DOHH2 (cell line): ENCODE results near the gene HIF3A.

Source experiments
- H3F3A ChIP-seq: fragments of 200-600 bp; sonication (generic), shearing (Covaris generic); 2 replicates; pipeline ENCODE4 v1.6.0; 2016; ENCODE audit warnings: antibody characterized with exemption, mild to moderate bottlenecking; ENCODE audit not compliant: control insufficient read depth, insufficient read depth
- H3K27ac ChIP-seq: fragments of 200-600 bp; sonication (generic); 2 replicates; pipeline ENCODE4 v1.5.1; 2014; ENCODE audit warnings: low read depth, mild to moderate bottlenecking, low read length, moderate library complexity
- H3K27me3 ChIP-seq: fragments of 200-600 bp; sonication (generic); 2 replicates; pipeline ENCODE4 v1.6.1; 2014; ENCODE audit warnings: mild to moderate bottlenecking, low read length, mixed read lengths; ENCODE audit not compliant: control insufficient read depth
- H3K36me3 ChIP-seq: fragments of 200-600 bp; sonication (generic); 2 replicates; pipeline ENCODE4 v1.6.1; 2014; ENCODE audit warnings: mild to moderate bottlenecking, low read length, moderate library complexity, mixed read lengths; ENCODE audit not compliant: control insufficient read depth
- H3K4me1 ChIP-seq: fragments of 200-600 bp; sonication (generic); 2 replicates; pipeline ENCODE4 v1.6.1; 2014; ENCODE audit warnings: mild to moderate bottlenecking, low read length, mixed read lengths; ENCODE audit not compliant: control insufficient read depth
- H3K4me2 ChIP-seq: fragments of 200-600 bp; sonication (generic); 2 replicates; pipeline ENCODE4 v1.6.0; 2014; ENCODE audit warnings: mild to moderate bottlenecking, low read length, moderate library complexity
- H3K4me3 ChIP-seq: fragments of 200-600 bp; sonication (generic); 2 replicates; pipeline ENCODE4 v1.5.1; 2014; ENCODE audit warnings: mild to moderate bottlenecking, low read length, mixed read lengths
- H3K79me2 ChIP-seq: fragments of 200-600 bp; sonication (generic); 2 replicates; pipeline ENCODE4 v1.6.1; 2014; ENCODE audit warnings: mild to moderate bottlenecking, low read length, mixed read lengths; ENCODE audit not compliant: control insufficient read depth
- H3K9me2 ChIP-seq: fragments of 200-600 bp; sonication (generic); replicated peaks from 2 replicates; pipeline ENCODE4 v1.6.1; 2014; ENCODE audit warnings: mild to moderate bottlenecking, low read length, mixed read lengths; ENCODE audit not compliant: control insufficient read depth
- H3K9me3 ChIP-seq: fragments of 200-600 bp; sonication (generic); 2 replicates; pipeline ENCODE4 v1.6.1; 2014; ENCODE audit warnings: antibody characterized with exemption, low read length, mixed read lengths; ENCODE audit not compliant: control insufficient read depth, insufficient read depth
- H4K20me1 ChIP-seq: fragments of 200-600 bp; sonication (generic); 2 replicates; pipeline ENCODE4 v1.6.0; 2014; ENCODE audit warnings: low read depth, mild to moderate bottlenecking, antibody characterized with exemption, low read length, moderate library complexity; ENCODE audit not compliant: control insufficient read depth, insufficient read depth
- EZH2phosphoT487 ChIP-seq: fragments of 200-600 bp; sonication (generic); IDR thresholded peaks from 2 replicates; pipeline ENCODE4 v1.6.1; 2017; ENCODE audit warnings: borderline replicate concordance, mild to moderate bottlenecking, antibody characterized with exemption, low read length, moderate library complexity, mixed read lengths
- TF ChIP-seq, protein P1 (sequence below): fragments of 200-600 bp; sonication (generic); IDR thresholded peaks from one replicate; pipeline ENCODE4 v1.5.1; 2014; ENCODE audit warnings: antibody characterized with exemption, mild to moderate bottlenecking, low read depth, low read length; ENCODE audit not compliant: poor library complexity, severe bottlenecking

Gene HIF3A

DNA sequence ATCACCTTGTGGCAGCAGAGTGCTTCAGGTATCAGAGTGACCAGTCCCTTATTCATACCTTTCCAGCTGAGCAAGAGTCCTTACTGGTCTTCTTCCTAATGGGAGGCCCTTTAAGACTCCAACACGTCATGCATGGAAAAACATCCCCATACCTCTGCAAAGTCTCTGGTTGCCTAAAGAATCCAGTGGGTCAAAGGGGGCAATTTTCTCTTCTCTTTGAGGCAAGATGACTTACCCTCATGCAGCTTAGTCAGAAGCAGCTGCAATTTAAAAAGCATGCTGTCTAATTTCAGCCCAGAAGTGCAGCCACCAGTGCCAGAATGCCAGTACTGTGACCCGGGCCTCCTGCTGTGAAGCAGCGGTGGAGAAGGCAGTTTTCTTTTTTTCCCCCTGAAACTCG, 68.7 kb downstream of the HIF3A start:
- Histone ChIP-seq H3K9me2 (no peaks in the 10 kb centered on the region), H3K27ac (no peak overlapping the region), H3K36me3 (peaks cover 65% of the 10 kb centered on the region), H3F3A (no peaks in the 10 kb centered on the region), H3K4me2 (no peak overlapping the region), H3K4me3 (no peak overlapping the region), H3K79me2 (peaks cover 82% of the 10 kb centered on the region), H4K20me1 (peaks cover 12% of the 10 kb centered on the region), H3K9me3 (no peaks in the 10 kb centered on the region), H3K27me3 (no peaks in the 10 kb centered on the region), H3K4me1 (peaks cover 9% of the 10 kb centered on the region)
- no peak for TF ChIP-seq EZH2phosphoT487
- TF ChIP-seq, protein P1, sequence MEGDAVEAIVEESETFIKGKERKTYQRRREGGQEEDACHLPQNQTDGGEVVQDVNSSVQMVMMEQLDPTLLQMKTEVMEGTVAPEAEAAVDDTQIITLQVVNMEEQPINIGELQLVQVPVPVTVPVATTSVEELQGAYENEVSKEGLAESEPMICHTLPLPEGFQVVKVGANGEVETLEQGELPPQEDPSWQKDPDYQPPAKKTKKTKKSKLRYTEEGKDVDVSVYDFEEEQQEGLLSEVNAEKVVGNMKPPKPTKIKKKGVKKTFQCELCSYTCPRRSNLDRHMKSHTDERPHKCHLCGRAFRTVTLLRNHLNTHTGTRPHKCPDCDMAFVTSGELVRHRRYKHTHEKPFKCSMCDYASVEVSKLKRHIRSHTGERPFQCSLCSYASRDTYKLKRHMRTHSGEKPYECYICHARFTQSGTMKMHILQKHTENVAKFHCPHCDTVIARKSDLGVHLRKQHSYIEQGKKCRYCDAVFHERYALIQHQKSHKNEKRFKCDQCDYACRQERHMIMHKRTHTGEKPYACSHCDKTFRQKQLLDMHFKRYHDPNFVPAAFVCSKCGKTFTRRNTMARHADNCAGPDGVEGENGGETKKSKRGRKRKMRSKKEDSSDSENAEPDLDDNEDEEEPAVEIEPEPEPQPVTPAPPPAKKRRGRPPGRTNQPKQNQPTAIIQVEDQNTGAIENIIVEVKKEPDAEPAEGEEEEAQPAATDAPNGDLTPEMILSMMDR, result no peak

DNA sequence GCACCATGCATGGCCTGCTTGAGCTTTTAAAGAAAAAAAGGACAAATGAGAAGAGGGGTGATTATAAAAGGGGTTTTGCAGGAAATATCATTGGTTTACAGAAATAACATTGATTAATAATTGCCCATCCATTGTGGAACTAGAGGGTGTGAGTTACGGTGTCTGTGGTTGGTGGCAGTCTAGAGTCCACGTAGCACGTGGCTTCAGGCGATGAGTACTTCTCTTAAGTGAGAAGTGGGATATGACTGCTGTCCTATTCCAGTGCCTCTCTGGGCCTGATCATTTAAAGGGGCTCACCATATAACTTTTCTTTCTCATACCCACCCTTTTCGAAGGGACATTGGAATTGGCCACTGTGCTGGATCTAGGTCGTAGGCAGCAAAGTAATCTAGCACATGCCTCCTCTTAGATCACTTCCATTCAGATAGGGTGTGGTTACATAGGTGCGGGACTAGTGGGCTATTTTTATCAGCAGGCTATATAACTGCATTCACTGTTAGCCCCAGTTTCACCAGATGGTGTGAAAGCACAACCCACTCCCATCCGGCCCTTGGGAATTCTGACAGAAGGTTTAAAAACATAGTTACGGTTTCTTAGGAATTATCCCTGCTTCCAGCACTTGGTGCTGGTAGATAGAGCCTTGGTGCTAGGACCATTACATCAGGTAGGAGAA, 69.9 kb downstream of the HIF3A start:
- H3K4me1 ChIP-seq, result peaks cover 3% of the 10 kb centered on the region; the same call in 1 of the 2 replicates
- no peak overlapping the region for H3K4me2 ChIP-seq
- H3K9me3 ChIP-seq, result no peaks in the 10 kb centered on the region
- no peak for TF ChIP-seq EZH2phosphoT487
- TF ChIP-seq, protein P1, result no peak
- H4K20me1 ChIP-seq, result peaks cover 12% of the 10 kb centered on the region
- H3K27me3 ChIP-seq, result no peaks in the 10 kb centered on the region
- H3K9me2 ChIP-seq, result no peaks in the 10 kb centered on the region
- H3K4me3 ChIP-seq, result no peak overlapping the region
- peaks cover 83% of the 10 kb centered on the region for H3K79me2 ChIP-seq
- H3K27ac ChIP-seq, result no peak overlapping the region
- H3F3A ChIP-seq, result no peaks in the 10 kb centered on the region
- peaks cover 68% of the 10 kb centered on the region for H3K36me3 ChIP-seq

DNA sequence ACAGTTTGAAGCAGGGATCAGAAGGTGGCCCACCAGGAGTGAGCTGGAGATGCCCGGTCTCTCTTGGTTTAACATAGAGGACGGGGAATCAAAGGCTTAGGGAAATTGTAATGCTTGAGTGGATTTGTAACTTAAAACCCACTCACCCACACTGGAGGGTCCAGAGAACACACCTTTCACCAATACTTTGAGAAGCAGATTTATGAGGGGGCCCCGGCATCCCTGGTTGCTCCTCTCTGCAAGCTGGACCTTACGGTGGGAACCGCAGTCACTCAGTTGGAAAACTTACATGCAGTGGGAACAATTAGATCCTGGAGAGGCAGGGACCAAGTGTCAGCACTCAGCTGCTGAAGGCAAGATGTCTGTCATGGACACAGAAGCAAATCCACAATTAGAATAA, 70.6 kb downstream of the HIF3A start:
- Histone ChIP-seq H3K79me2 (peaks cover 84% of the 10 kb centered on the region), H3K36me3 (peaks cover 70% of the 10 kb centered on the region)

More for the DNA sequence above, 70.6 kb downstream of the HIF3A start:
- TF ChIP-seq EZH2phosphoT487, result no peak
- TF ChIP-seq, protein P1, result no peak
- Histone ChIP-seq H3K9me3 (no peaks in the 10 kb centered on the region), H3K4me3 (no peak overlapping the region), H4K20me1 (peaks cover 12% of the 10 kb centered on the region), H3K9me2 (no peaks in the 10 kb centered on the region), H3K4me1 (no peaks in the 10 kb centered on the region), H3K27me3 (no peaks in the 10 kb centered on the region), H3K4me2 (no peak overlapping the region), H3K27ac (no peak overlapping the region), H3F3A (no peaks in the 10 kb centered on the region)
